ENCODE measurements around the gene NFATC2. TPM values are rescaled to one million over a fixed set of nuclear protein-coding genes. Genes with fewer than 3 reads are reported as not detected.

The NFATC2 gene
- total and polyA plus RNA-seq, 2 experiments from 2014 or later, result 4.9 to 8.3 TPM

DNA sequence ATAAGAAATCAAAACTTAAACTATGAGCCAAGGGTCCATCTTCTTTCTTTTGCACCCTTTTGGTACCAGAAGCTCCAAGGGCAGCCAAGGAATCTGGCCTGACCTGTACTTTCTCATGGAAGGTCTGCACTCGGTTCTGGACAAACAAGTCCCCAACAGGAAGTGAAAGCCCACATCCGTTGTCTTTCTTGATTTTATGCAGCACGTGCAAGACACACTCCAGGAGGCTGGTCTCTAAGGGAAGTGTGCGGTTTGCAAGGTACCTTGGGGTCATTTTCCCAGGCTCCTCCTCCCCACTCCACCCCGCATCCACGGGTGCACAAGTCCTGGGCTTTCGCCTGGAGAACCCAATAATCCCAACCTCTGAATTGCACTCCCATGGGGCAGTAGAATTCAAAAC, 101.9 kb downstream of the NFATC2 start:
- no peak overlapping the region for H3K4me2 ChIP-seq
- H3K9me3 ChIP-seq (ENCODE audit: low read depth), result no peaks in the 10 kb centered on the region
- H3K4me3 ChIP-seq, result no peak overlapping the region
- H3K36me3 ChIP-seq (replicated peaks; ENCODE audit: insufficient read depth, low read depth), result no peaks in the 10 kb centered on the region
- no peaks in the 10 kb centered on the region for H3K27me3 ChIP-seq
- H3K4me1 ChIP-seq (ENCODE audit: insufficient read depth), result no peaks in the 10 kb centered on the region
- 69% methylated on average over 7 of the region's 7 CpGs for WGBS (ENCODE audit: low lambda C conversion rate, missing lambda C conversion rate)
- H3K79me2 ChIP-seq, result no peaks in the 10 kb centered on the region
- TF ChIP-seq CTCF (IDR thresholded peaks at IDR 0.05; ENCODE audit: poor library complexity), result no peak
- TF ChIP-seq EZH2phosphoT487 (IDR thresholded peaks at IDR 0.05; ENCODE audit: low read depth, severe bottlenecking, unreplicated experiment), result no peak
- no peak for TF ChIP-seq EZH2 (IDR thresholded peaks at IDR 0.05; ENCODE audit: borderline replicate concordance)
- H3K27ac ChIP-seq, result no peak overlapping the region
- H3K9me2 ChIP-seq (replicated peaks; ENCODE audit: insufficient read depth), result no peaks in the 10 kb centered on the region
- no peak for DNase-seq (ENCODE audit: low spot score)
- H4K20me1 ChIP-seq (ENCODE audit: insufficient read depth, poor library complexity, severe bottlenecking), result no peaks in the 10 kb centered on the region
- H2AFZ ChIP-seq, result no peak overlapping the region

DNA sequence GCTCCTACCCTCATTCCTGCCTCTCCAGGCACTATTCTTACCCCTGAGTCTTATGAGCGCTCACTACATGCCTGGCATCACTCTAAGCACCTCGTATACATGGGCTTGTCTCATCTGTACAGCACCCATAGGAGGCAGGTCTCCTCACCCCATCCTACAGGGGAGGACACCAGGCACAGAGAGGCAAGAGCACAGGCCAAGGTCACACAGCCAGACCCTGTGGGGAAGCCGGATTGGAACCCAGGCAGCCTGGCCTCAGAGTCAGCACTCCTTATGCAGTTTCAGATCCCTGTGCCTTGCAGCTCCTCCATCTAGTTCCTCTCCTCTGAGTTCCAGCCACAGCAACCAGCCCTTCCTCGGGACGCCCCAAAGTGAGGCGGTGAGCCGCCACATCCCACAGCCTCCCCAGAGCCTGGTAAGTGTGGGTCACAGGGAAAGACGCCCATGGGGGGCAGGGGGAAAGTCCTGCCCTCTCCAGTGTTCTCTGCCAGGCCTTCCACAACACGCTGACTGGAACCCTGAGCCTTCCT, 103.3 kb downstream of the NFATC2 start:
- no peak for TF ChIP-seq EZH2phosphoT487 (IDR thresholded peaks at IDR 0.05; ENCODE audit: low read depth, severe bottlenecking, unreplicated experiment)
- no peak for TF ChIP-seq CTCF (IDR thresholded peaks at IDR 0.05; ENCODE audit: poor library complexity)
- TF ChIP-seq EZH2 (IDR thresholded peaks at IDR 0.05; ENCODE audit: borderline replicate concordance), result no peak

GRCh38 chr20:51438136-51438535, 104.4 kb downstream of the NFATC2 start:
- no peak overlapping the region for H3K27ac ChIP-seq
- no peaks in the 10 kb centered on the region for H3K4me1 ChIP-seq (ENCODE audit: insufficient read depth)
- no peaks in the 10 kb centered on the region for H3K36me3 ChIP-seq (replicated peaks; ENCODE audit: insufficient read depth, low read depth)
- H3K9me2 ChIP-seq (replicated peaks; ENCODE audit: insufficient read depth), result no peaks in the 10 kb centered on the region
- no peaks in the 10 kb centered on the region for H3K27me3 ChIP-seq
- H2AFZ ChIP-seq, result no peak overlapping the region
- 100% methylated on average over 2 of the region's 2 CpGs for WGBS (ENCODE audit: low lambda C conversion rate, missing lambda C conversion rate)
- H4K20me1 ChIP-seq (ENCODE audit: insufficient read depth, poor library complexity, severe bottlenecking), result no peaks in the 10 kb centered on the region
- no peak for DNase-seq (ENCODE audit: low spot score)
- no peak for TF ChIP-seq CTCF (IDR thresholded peaks at IDR 0.05; ENCODE audit: poor library complexity)
- no peak for TF ChIP-seq EZH2 (IDR thresholded peaks at IDR 0.05; ENCODE audit: borderline replicate concordance)
- TF ChIP-seq EZH2phosphoT487 (IDR thresholded peaks at IDR 0.05; ENCODE audit: low read depth, severe bottlenecking, unreplicated experiment), result no peak
- no peak overlapping the region for H3K4me3 ChIP-seq
- no peaks in the 10 kb centered on the region for H3K79me2 ChIP-seq
- H3K9me3 ChIP-seq (ENCODE audit: low read depth), result no peaks in the 10 kb centered on the region
- H3K4me2 ChIP-seq, result no peak overlapping the region

More for the DNA sequence above, 103.3 kb downstream of the NFATC2 start:
- Histone ChIP-seq H2AFZ (no peak overlapping the region), H3K27me3 (no peaks in the 10 kb centered on the region), H4K20me1 (ENCODE audit: insufficient read depth, poor library complexity, severe bottlenecking) (no peaks in the 10 kb centered on the region), H3K4me1 (ENCODE audit: insufficient read depth) (no peaks in the 10 kb centered on the region), H3K79me2 (no peaks in the 10 kb centered on the region), H3K4me3 (no peak overlapping the region), H3K4me2 (no peak overlapping the region), H3K9me2 (replicated peaks; ENCODE audit: insufficient read depth) (no peaks in the 10 kb centered on the region), H3K36me3 (replicated peaks; ENCODE audit: insufficient read depth, low read depth) (no peaks in the 10 kb centered on the region), H3K9me3 (ENCODE audit: low read depth) (no peaks in the 10 kb centered on the region), H3K27ac (no peak overlapping the region)
- DNase-seq (ENCODE audit: low spot score), result no peak
- 95% methylated on average over 9 of the region's 9 CpGs for WGBS (ENCODE audit: low lambda C conversion rate, missing lambda C conversion rate)
